Measurements from ENCODE around the gene ACTN1.

DNA sequence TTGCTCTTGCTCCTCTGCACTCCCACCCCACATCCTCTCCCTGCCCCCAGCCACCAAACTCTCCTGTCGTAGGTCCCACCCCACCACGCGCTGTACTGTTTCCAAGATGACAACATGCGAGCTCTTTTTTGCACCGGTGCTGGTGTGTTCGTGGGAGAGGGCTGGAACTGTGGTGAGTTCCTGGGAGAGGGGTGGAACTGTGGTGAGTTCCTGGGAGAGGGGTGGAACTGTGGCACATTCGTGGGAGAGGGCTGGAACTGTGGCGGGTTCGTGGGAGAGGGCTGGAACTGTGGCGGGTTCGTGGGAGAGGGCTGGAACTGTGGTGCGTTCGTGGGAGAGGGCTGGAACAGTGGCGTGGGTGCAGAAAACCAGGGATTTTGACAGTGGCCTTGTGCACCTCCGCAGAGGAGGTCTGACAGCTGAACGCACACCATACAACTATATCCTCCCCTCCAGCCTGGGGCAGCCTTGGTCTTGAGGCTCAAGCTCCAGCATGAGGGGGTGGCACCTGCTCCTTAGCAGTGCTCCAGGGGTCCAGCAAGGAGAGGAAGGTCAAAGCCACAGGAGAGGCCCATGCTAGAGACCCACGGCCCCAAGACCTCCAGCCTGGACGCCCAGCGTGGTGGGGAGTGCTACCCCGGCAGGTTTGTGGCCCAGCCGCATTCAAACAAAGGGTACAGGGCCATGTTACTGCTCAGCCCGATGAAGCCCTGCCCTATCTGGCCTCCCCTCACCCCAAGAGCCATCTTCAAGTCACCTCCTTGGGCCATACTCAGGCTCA, 50.1 kb downstream of the ACTN1 start:
- TF ChIP-seq GATA3 (IDR thresholded peaks at IDR 0.05; ENCODE audit: low read depth, low read length) (no peak), GATA2 (IDR thresholded peaks at IDR 0.05; ENCODE audit: low read depth, low read length) (no peak)

Measured in SH-SY5Y (cell line).